HCT116 (cell line): ENCODE data around the gene ANKRD18B.
"Not testable (repeated sequence)": the region's sequence is repeated elsewhere in the genome, so short reads cannot be mapped to it uniquely, and the experiment has no call there.

ENCODE experiments used
- CEBPB ChIP-seq: IDR thresholded peaks from 2 replicates; pipeline ENCODE4 v1.6.1; 2012; ENCODE audit warnings: low read depth
- EGR1 ChIP-seq: IDR thresholded peaks from 2 replicates; pipeline ENCODE4 v1.6.1; 2012; ENCODE audit warnings: low read depth
- EZH2 ChIP-seq: fragments of 200-600 bp; sonication (generic); IDR thresholded peaks from 2 replicates; pipeline ENCODE4 v1.6.1; 2017; ENCODE audit warnings: antibody characterized with exemption, mixed run types
- EZH2phosphoT487 ChIP-seq: fragments of 200-600 bp; IDR thresholded peaks from 2 replicates; pipeline ENCODE4 v1.6.1; 2018; ENCODE audit warnings: antibody characterized with exemption, borderline replicate concordance
- POLR2A ChIP-seq: IDR thresholded peaks from 2 replicates; pipeline ENCODE4 v1.7.0; 2011; ENCODE audit warnings: borderline replicate concordance; ENCODE audit not compliant: insufficient read depth, insufficient read length; ENCODE audit errors: extremely low read depth
- POLR2AphosphoS5 ChIP-seq: IDR thresholded peaks from 2 replicates; pipeline ENCODE4 v1.6.1; 2011; ENCODE audit warnings: mild to moderate bottlenecking, low read depth, low read length, moderate library complexity
- SP1 ChIP-seq: IDR thresholded peaks from 2 replicates; pipeline ENCODE4 v1.6.1; 2012; ENCODE audit warnings: low read depth
- TCF7L2 ChIP-seq: IDR thresholded peaks from 2 replicates; pipeline ENCODE4 v1.7.0; 2011; ENCODE audit warnings: borderline replicate concordance, inconsistent platforms; ENCODE audit not compliant: insufficient read depth, insufficient read length; ENCODE audit errors: extremely low read depth
- YY1 ChIP-seq: IDR thresholded peaks from 2 replicates; pipeline ENCODE4 v1.6.1; 2011; ENCODE audit warnings: low read length, low read depth, moderate library complexity, mild to moderate bottlenecking; ENCODE audit not compliant: insufficient replicate concordance; ENCODE audit errors: extremely low read depth
- ZFX ChIP-seq: fragments of 450-650 bp; IDR thresholded peaks from 2 replicates; pipeline ENCODE4 v1.6.1; 2017
- TF ChIP-seq, protein P1 (sequence below), 3 experiments: fragments of 200-600 bp in 1 of 3; sonication (generic) in 1 of 3; IDR thresholded peaks in 2 of 3; conservative IDR thresholded peaks in 1 of 3; 2 replicates each; pipeline ENCODE4 v1.5.1; 2012 to 2017; ENCODE audit warnings: low read depth in 2 of 3, low read length in 2 of 3, antibody characterized with exemption in 1 of 3, borderline replicate concordance in 1 of 3, control low read depth in 1 of 3, mild to moderate bottlenecking in 1 of 3, mixed read lengths in 1 of 3, mixed run types in 1 of 3, moderate library complexity in 1 of 3; ENCODE audit not compliant: insufficient read depth in 1 of 3
- TF ChIP-seq, protein P2 (sequence below): IDR thresholded peaks from 2 replicates; pipeline ENCODE4 v1.6.1; 2012; ENCODE audit warnings: low read depth

DNA sequence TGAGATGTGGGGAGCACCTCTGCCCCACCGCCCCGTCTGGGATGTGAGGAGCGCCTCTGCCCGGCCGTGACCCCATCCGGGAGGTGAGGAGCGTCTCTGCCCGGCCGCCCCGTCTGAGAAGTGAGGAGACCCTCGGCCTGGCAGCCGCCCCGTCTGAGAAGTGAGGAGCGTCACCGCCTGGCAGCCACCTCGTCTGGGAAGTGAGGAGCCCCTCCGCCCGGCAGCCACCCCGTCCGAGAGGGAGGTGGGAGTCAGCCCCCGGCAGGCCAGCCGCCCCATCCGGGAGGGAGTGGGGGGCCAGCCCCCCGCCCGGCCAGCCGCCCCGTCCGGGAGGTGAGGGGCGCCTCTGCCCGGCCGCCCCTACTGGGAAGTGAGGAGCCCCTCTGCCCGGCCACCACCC, 76.9 kb downstream of the ANKRD18B start:
- TF ChIP-seq SP1, ZFX, EZH2, TCF7L2, POLR2A, POLR2AphosphoS5, EGR1, CEBPB, EZH2phosphoT487, YY1: not testable (repeated sequence)
- TF ChIP-seq, protein P1, sequence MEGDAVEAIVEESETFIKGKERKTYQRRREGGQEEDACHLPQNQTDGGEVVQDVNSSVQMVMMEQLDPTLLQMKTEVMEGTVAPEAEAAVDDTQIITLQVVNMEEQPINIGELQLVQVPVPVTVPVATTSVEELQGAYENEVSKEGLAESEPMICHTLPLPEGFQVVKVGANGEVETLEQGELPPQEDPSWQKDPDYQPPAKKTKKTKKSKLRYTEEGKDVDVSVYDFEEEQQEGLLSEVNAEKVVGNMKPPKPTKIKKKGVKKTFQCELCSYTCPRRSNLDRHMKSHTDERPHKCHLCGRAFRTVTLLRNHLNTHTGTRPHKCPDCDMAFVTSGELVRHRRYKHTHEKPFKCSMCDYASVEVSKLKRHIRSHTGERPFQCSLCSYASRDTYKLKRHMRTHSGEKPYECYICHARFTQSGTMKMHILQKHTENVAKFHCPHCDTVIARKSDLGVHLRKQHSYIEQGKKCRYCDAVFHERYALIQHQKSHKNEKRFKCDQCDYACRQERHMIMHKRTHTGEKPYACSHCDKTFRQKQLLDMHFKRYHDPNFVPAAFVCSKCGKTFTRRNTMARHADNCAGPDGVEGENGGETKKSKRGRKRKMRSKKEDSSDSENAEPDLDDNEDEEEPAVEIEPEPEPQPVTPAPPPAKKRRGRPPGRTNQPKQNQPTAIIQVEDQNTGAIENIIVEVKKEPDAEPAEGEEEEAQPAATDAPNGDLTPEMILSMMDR (IDR thresholded peaks at IDR 0.05 in 2 of 3, conservative IDR thresholded peaks at IDR 0.05 in 1 of 3; ENCODE audit: borderline replicate concordance in 1 of 3, insufficient read depth in 1 of 3, low read depth in 2 of 3, low read length in 2 of 3) = not testable (repeated sequence)
- TF ChIP-seq, protein P2, sequence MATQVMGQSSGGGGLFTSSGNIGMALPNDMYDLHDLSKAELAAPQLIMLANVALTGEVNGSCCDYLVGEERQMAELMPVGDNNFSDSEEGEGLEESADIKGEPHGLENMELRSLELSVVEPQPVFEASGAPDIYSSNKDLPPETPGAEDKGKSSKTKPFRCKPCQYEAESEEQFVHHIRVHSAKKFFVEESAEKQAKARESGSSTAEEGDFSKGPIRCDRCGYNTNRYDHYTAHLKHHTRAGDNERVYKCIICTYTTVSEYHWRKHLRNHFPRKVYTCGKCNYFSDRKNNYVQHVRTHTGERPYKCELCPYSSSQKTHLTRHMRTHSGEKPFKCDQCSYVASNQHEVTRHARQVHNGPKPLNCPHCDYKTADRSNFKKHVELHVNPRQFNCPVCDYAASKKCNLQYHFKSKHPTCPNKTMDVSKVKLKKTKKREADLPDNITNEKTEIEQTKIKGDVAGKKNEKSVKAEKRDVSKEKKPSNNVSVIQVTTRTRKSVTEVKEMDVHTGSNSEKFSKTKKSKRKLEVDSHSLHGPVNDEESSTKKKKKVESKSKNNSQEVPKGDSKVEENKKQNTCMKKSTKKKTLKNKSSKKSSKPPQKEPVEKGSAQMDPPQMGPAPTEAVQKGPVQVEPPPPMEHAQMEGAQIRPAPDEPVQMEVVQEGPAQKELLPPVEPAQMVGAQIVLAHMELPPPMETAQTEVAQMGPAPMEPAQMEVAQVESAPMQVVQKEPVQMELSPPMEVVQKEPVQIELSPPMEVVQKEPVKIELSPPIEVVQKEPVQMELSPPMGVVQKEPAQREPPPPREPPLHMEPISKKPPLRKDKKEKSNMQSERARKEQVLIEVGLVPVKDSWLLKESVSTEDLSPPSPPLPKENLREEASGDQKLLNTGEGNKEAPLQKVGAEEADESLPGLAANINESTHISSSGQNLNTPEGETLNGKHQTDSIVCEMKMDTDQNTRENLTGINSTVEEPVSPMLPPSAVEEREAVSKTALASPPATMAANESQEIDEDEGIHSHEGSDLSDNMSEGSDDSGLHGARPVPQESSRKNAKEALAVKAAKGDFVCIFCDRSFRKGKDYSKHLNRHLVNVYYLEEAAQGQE = not testable (repeated sequence)
